ENCODE measurements around the gene HIP1R. TPM values are rescaled to one million over a fixed set of nuclear protein-coding genes. Genes with fewer than 3 reads are reported as not detected.

The HIP1R gene
- total and polyA plus RNA-seq, 2 of the 13 experiments (the other 11 are each of a cell fraction or from before 2014, with no cell fraction given) = 18.4 to 25.5 TPM

DNA sequence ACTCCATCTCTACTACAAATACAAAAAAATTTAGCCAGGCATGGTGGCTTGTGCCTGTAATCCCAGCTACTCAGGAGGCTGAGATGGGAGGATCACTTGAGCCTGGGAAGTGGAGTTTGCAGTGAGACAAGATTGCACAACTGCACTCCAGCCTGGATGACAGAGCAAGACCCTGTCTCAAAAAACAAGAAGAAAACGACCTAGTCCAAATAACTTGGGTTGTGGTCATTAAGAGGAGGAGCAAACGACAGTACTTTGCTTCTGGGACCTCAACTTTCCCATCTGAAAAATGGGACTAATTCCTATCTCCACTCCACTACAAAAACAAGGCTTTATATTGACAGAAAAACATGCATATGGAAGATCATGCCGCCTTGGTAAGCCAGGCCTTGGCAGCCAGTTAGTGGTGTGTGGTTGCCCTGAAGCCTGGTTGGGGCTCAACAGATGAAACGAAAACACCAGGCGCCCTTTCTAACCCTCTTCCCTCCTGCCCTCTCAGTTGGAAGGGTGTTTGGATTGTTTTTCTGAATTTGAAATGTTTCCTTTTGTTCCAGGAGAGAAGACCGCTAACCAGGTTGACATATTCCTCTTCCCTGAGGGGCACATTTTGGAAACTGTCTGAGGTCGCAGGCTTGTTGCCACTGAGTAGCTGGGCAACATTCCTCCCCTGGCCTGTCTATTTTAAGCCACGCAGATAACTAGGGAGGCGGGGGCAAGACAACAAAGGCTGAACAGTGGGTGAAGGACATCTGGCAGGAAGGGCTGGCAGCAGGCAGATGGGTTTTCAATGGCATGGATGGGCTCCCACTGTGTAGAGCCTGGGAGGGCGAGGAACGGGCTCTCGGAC, 74.4 kb downstream of the HIP1R start (continued):
- TF ChIP-seq DZIP1 (CRISPR knock-in tag; IDR thresholded peaks at IDR 0.05) = no peak
- TF ChIP-seq BHLHE40 (IDR thresholded peaks at IDR 0.05; ENCODE audit: low read length) = no peak
- 0 out of 2 replicates have a peak, but pooled peaks have one; percentile 20 for TF ChIP-seq CEBPG (CRISPR knock-in tag; IDR thresholded peaks at IDR 0.05)
- peak; percentile 82 for TF ChIP-seq ZNF770 (CRISPR knock-in tag; IDR thresholded peaks at IDR 0.05)

Other genes with a start within 250 kb of the HIP1R start
- 0.09 TPM in 1 of 2 replicates, not detected in the other for gene HCAR2, start 132.1 kb upstream of the HIP1R start, total RNA-seq (2016; rRNA removed; fragmentation: Illumina TruSeq; extraction: Trizol)
- gene HCAR2, start 132.1 kb upstream of the HIP1R start, polyA plus RNA-seq (2011; rRNA removed) = 5.6 and 9.2 TPM in 2 replicates
- gene HCAR3, start 118.6 kb upstream of the HIP1R start, total RNA-seq (2016; rRNA removed; fragmentation: Illumina TruSeq; extraction: Trizol) = 0.11 and 0.20 TPM in 2 replicates
- 12.8 and 20.4 TPM in 2 replicates for gene HCAR3, start 118.6 kb upstream of the HIP1R start, polyA plus RNA-seq (2011; rRNA removed)
- gene HCAR1, start 104.6 kb upstream of the HIP1R start, total RNA-seq (2016; rRNA removed; fragmentation: Illumina TruSeq; extraction: Trizol) = 0.34 and 0.53 TPM in 2 replicates
- 4.3 and 4.4 TPM in 2 replicates for gene HCAR1, start 104.6 kb upstream of the HIP1R start, polyA plus RNA-seq (2011; rRNA removed)
- gene DENR, start 82.6 kb upstream of the HIP1R start, total RNA-seq (2016; rRNA removed; fragmentation: Illumina TruSeq; extraction: Trizol) = 59.1 and 78.9 TPM in 2 replicates
- 23.8 and 30.0 TPM in 2 replicates for gene DENR, start 82.6 kb upstream of the HIP1R start, polyA plus RNA-seq (2011; rRNA removed)
- gene CCDC62, start 60.9 kb upstream of the HIP1R start, total RNA-seq (2016; rRNA removed; fragmentation: Illumina TruSeq; extraction: Trizol) = 0.07 TPM in 2 replicates
- 0.04 and 0.10 TPM in 2 replicates for gene CCDC62, start 60.9 kb upstream of the HIP1R start, polyA plus RNA-seq (2011; rRNA removed)
- gene VPS37B, start 60.7 kb downstream of the HIP1R start, total RNA-seq (2016; rRNA removed; fragmentation: Illumina TruSeq; extraction: Trizol) = 5.3 TPM in 2 replicates
- 4.6 and 4.8 TPM in 2 replicates for gene VPS37B, start 60.7 kb downstream of the HIP1R start, polyA plus RNA-seq (2011; rRNA removed)
- 3.4 and 6.0 TPM in 2 replicates for gene ABCB9, start 131.0 kb downstream of the HIP1R start, total RNA-seq (2016; rRNA removed; fragmentation: Illumina TruSeq; extraction: Trizol)
- gene ABCB9, start 131.0 kb downstream of the HIP1R start, polyA plus RNA-seq (2011; rRNA removed) = 4.8 and 5.1 TPM in 2 replicates
- 10.6 and 14.6 TPM in 2 replicates for gene OGFOD2, start 139.8 kb downstream of the HIP1R start, total RNA-seq (2016; rRNA removed; fragmentation: Illumina TruSeq; extraction: Trizol)
- 13.2 and 15.5 TPM in 2 replicates for gene OGFOD2, start 139.8 kb downstream of the HIP1R start, polyA plus RNA-seq (2011; rRNA removed)
- gene ARL6IP4, start 145.2 kb downstream of the HIP1R start, total RNA-seq (2016; rRNA removed; fragmentation: Illumina TruSeq; extraction: Trizol) = 178 and 220 TPM in 2 replicates
- 155 and 179 TPM in 2 replicates for gene ARL6IP4, start 145.2 kb downstream of the HIP1R start, polyA plus RNA-seq (2011; rRNA removed)

Measured in HepG2 (cell line).